SK-N-MC (cell line): Measurements from ENCODE around the gene LNX2.

Source experiments
- EZH2 ChIP-seq: fragments of 200-600 bp; sonication (generic); IDR thresholded peaks from one replicate; pipeline ENCODE4 v1.6.1; 2017; ENCODE audit warnings: antibody characterized with exemption
- POLR2AphosphoS5 ChIP-seq: IDR thresholded peaks from 2 replicates; pipeline ENCODE4 v1.6.1; 2012; ENCODE audit warnings: mild to moderate bottlenecking, low read depth, low read length, borderline replicate concordance

DNA sequence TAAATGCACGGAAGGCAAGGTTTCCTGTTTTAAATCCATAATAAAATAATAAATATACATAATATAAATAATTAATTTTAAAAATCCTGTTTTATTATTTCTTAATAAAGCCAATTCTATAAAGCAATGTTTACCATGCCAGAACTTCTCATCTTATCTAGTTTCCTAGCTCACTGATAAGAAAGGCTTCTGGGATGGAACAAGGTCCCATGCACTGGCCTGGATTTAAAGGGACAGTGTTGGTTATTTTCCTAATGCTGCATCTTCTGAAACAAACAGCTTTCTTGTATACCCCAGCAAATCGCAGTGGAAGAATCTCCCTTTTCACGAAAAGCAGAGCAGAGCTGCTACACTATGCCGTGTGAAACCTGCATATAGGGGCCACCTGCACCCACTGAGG lies 68.8 kb downstream of the LNX2 start:
- TF ChIP-seq EZH2 (no peak), POLR2AphosphoS5 (no peak)
